ENCODE measurements around the gene MAN1C1. TPM values are rescaled to one million over a fixed set of nuclear protein-coding genes. Genes with fewer than 3 reads are reported as not detected.

MAN1C1 gene
- total and polyA plus RNA-seq, 10 of the 15 experiments (the other 5 are each of a cell fraction or from before 2014, with no cell fraction given) = 0.12 to 0.56 (median 0.22) TPM; not detected in 3

GRCh38 chr1:25577134-25577920 is 39.3 kb upstream of the MAN1C1 start (continued):
- TF ChIP-seq ELK1 (IDR thresholded peaks at IDR 0.05; ENCODE audit: low read depth, low read length) (no peak), IKZF2 (IDR thresholded peaks at IDR 0.05) (no peak)

DNA sequence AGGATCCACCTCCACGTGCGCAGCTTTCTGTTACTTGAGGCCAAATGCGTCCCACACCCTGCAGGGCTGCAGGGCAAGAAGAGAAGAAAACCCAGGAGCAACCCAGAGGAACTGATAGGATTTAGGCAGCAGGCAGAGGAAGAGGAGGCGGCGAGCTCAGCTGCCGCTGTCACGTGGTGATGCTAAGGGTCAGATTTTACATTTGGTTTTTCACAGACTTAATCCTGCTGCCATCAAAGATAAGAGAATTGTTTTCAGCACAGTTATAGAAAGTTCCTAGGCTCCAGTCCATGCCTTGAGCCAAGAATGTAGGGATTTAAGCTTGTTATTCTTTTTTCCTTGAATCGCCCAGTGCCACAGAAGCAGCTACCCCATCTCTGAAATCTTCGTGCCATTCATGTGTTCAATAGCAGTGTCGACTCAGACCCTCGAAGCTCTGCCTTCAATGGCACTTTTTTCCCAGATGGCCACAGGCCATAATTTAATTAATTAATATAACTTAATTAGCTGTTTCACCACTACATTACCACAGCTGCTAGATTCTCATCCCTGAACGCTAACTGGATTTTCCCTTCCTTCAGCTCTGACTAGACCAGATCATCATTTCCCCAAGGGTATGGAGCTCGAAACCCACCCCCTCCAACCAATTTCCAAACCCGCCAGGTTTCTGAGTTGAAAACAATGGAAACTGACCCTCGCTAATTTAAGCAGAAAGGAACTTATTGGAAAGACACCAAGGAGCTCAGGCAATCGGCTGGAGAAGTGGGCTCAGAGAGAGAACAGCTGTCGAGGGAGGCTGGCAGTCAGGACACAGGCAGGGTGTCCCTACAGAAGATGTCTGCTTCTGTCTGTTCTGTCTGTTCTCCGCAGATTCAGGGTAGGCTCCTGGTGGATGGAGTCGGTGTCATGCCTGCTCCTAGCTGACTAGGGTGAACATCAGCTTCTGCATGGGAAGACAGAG is 37.0 kb upstream of the MAN1C1 start:
- 52% methylated on average over 19 of the region's 19 CpGs for WGBS (ENCODE audit: insufficient coverage, insufficient replicate concordance, low lambda C conversion rate, missing lambda C conversion rate)
- CTCF ChIA-PET = interaction anchor here (0.8 to 1.5 kb wide), 5 partner anchors 9 to 59 kb away, joined by 3 to 6 read pairs (median 3); no protein-coding TSS in a partner anchor
- TF ChIP-seq RCOR1 (conservative IDR thresholded peaks at IDR 0.05; ENCODE audit: low read depth, low read length) = no peak
- TF ChIP-seq, protein P1, sequence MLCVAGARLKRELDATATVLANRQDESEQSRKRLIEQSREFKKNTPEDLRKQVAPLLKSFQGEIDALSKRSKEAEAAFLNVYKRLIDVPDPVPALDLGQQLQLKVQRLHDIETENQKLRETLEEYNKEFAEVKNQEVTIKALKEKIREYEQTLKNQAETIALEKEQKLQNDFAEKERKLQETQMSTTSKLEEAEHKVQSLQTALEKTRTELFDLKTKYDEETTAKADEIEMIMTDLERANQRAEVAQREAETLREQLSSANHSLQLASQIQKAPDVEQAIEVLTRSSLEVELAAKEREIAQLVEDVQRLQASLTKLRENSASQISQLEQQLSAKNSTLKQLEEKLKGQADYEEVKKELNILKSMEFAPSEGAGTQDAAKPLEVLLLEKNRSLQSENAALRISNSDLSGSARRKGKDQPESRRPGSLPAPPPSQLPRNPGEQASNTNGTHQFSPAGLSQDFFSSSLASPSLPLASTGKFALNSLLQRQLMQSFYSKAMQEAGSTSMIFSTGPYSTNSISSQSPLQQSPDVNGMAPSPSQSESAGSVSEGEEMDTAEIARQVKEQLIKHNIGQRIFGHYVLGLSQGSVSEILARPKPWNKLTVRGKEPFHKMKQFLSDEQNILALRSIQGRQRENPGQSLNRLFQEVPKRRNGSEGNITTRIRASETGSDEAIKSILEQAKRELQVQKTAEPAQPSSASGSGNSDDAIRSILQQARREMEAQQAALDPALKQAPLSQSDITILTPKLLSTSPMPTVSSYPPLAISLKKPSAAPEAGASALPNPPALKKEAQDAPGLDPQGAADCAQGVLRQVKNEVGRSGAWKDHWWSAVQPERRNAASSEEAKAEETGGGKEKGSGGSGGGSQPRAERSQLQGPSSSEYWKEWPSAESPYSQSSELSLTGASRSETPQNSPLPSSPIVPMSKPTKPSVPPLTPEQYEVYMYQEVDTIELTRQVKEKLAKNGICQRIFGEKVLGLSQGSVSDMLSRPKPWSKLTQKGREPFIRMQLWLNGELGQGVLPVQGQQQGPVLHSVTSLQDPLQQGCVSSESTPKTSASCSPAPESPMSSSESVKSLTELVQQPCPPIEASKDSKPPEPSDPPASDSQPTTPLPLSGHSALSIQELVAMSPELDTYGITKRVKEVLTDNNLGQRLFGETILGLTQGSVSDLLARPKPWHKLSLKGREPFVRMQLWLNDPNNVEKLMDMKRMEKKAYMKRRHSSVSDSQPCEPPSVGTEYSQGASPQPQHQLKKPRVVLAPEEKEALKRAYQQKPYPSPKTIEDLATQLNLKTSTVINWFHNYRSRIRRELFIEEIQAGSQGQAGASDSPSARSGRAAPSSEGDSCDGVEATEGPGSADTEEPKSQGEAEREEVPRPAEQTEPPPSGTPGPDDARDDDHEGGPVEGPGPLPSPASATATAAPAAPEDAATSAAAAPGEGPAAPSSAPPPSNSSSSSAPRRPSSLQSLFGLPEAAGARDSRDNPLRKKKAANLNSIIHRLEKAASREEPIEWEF (IDR thresholded peaks at IDR 0.05; ENCODE audit: insufficient replicate concordance, low read depth, low read length) = no peak
- TF ChIP-seq SREBF1 (IDR thresholded peaks at IDR 0.05; ENCODE audit: low read length) = no peak
- TF ChIP-seq NFYA (IDR thresholded peaks at IDR 0.05; ENCODE audit: borderline replicate concordance, low read depth, low read length) = no peak
- TF ChIP-seq MEF2A (IDR thresholded peaks at IDR 0.05; ENCODE audit: insufficient read depth, low read depth, low read length) = no peak
- TF ChIP-seq ESRRA (IDR thresholded peaks at IDR 0.05; ENCODE audit: low read length) = no peak
- no peak for TF ChIP-seq ETV6 (conservative IDR thresholded peaks at IDR 0.05 in 1 of 2, IDR thresholded peaks at IDR 0.05 in 1 of 2; ENCODE audit: borderline replicate concordance in 1 of 2, low read depth in 1 of 2)
- TF ChIP-seq GATAD2B (conservative IDR thresholded peaks at IDR 0.05; ENCODE audit: low read depth) = no peak
- TF ChIP-seq NFXL1 (IDR thresholded peaks at IDR 0.05; ENCODE audit: borderline replicate concordance) = no peak

More for the DNA sequence above, 37.0 kb upstream of the MAN1C1 start:
- ATAC-seq (no peak), DNase-seq (ENCODE audit: low read depth, low spot score) (no peak), FAIRE-seq (no peak)
- POLR2A ChIA-PET = interaction anchor here (0.7 kb wide), 1 partner anchor 14 kb away, joined by 3 read pairs; no protein-coding TSS in a partner anchor
- Histone ChIP-seq H3K9ac (ENCODE audit: control insufficient read depth, insufficient read depth, low read length) (no peak overlapping the region), H3K4me3 (no peak overlapping the region), H3K27ac (ENCODE audit: control insufficient read depth, insufficient read depth) (no peak overlapping the region), H3K36me3 (ENCODE audit: control insufficient read depth in 2 of 2, insufficient read depth in 2 of 2, low read length in 1 of 2) (no peaks in the 10 kb centered on the region), H3K27me3 (replicated peaks in 1 of 2; ENCODE audit: control insufficient read depth in 2 of 2, insufficient read depth in 2 of 2, low read length in 1 of 2) (no peaks in the 10 kb centered on the region; a peak in 1 of 4 replicates), H3K79me2 (ENCODE audit: control insufficient read depth, insufficient read depth, low read length) (no peaks in the 10 kb centered on the region), H3K4me1 (ENCODE audit: control insufficient read depth, insufficient read depth, low read length) (no peaks in the 10 kb centered on the region), H3K4me2 (ENCODE audit: control insufficient read depth, insufficient read depth) (no peak overlapping the region), H2AFZ (ENCODE audit: control insufficient read depth, low read depth, low read length) (no peak overlapping the region), H4K20me1 (ENCODE audit: control insufficient read depth, insufficient read depth) (no peaks in the 10 kb centered on the region), H3K9me3 (replicated peaks; ENCODE audit: control insufficient read depth, insufficient read depth, low read length) (no peaks in the 10 kb centered on the region)
- SMC1A ChIA-PET (ENCODE audit: uncharacterized antibody, unreplicated experiment) = interaction anchor here (1.4 kb wide), 1 partner anchor 97 kb away, joined by 4 read pairs; no protein-coding TSS in a partner anchor
- no TSS peak for BruUV-seq (replicated peaks)
- RAD21 ChIA-PET (ENCODE audit: unreplicated experiment) = no interaction called here
- intact Hi-C loops (cut with micrococcal nuclease; ENCODE audit: unreplicated experiment) = no loop called here
- in situ Hi-C loops (cut with MboI) = no loop called here

All from GM12878 (cell line).